Stromal cell of bone marrow (primary cell): ENCODE data around the gene GINS1.
"Not testable (repeated sequence)": the region's sequence is repeated elsewhere in the genome, so short reads cannot be mapped to it uniquely, and the experiment has no call there.

Experiments used
- DNase-seq: peaks from one replicate; pipeline ENCODE4 v3.0.0-alpha.2; 2012; ENCODE audit warnings: low read depth

The GINS1 gene

DNA sequence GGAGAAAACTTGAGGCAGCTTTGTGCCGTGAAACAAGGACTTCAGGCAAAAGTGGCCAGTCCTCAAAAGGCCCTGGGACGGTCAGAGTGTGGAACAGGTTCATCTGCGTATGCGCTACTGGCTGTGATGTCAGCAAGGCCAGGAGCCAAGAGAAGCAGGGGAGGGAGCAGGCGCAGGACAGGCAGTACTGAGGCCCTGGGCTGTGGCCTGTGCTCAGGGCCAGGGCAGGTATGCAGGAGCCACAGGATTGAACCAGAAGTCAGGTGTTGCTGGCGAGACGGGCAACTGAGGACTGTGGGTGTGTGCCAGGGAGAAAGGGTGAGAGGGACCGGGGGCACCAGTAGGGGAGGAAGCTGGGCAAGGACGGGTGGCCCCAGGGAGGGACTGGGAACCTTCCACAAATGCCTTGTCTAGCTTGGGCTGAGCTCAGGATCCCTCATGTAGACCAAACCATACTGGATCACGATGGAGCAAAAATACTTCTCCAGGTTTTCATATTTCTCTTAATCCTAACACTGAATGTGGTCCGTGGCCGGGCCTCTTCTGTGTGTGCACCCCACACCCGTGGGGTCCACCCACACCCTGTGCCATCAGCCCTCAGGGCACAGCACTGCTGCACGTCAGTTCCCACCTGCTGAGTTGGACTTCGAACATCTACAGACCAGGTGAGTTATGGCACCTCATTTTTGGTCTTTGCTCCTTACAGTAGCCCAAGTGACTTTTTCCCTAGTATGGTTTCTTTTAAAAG, 46.9 kb downstream of the GINS1 start:
- no peak for DNase-seq

DNA sequence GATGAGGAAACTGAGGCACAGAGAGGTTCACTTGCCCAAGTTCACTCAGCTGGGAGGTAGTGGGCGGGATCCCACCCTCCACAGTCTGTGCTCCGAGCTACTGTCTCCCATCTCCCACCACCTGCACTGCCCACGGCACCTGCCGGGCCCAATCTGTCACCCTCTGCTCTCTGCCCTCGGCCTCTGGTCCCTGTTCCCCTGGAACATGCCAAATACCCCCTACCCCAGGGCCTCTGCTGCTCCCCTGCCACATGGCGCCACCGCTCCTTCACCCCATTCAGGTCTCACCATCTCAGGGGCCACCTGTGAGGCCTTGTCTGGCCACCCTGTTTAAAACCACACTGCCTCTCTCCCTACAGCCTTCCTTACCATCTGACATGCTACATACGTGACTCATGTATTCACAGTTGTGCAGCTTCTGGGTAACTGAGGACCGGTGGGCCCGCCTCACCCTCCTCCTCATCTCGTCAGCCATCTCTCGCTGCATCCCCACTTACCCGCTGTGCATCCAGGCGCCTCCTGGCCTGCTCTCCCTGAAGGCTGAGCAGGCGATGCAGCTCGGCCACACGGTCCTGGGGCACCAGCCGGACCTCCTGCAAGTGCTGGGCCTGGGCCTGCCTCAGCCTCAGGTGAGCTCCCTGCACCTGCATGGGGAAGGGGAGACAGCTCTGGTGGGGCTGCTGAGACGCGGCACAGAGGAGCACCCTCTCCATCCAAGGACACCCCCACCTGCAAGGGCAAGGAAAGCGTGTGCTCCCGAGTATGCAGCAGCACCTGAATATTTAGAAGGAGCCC, 50.6 kb downstream of the GINS1 start:
- DNase-seq, result no peak

DNA sequence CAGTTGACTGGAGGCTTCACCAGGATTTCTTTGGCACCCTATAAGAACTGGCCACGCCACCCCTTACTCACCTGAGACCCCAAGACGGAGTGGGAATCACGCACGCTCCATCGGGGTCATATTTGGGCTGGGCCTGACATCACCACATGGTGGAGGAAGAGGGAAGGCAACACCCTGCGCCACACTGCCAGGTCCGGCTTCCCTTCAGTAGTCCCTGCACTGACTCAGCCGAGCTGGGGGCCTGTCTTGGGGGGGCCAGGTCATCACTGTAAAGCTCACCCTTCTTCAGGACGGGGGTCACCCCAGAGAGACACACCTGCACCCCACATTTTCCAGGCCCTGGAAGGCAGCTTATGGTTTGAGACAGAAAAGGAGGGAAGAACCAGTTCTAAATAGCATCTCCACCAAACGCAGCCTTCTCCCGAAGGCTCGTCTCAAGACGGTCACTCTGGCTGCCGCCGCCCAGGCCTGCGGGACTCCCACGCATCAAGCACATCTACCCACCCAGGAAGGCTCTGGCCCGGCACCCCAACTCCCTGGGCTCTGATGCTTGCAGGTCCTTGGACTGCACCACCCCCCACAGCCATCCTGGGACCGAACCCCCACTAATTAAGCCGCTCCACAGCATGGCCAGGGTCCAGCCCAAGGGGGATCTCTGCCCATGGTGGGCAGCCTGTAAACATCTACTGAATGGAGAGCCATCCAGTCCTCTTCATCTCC, 51.8 kb downstream of the GINS1 start:
- DNase-seq, result no peak

DNA sequence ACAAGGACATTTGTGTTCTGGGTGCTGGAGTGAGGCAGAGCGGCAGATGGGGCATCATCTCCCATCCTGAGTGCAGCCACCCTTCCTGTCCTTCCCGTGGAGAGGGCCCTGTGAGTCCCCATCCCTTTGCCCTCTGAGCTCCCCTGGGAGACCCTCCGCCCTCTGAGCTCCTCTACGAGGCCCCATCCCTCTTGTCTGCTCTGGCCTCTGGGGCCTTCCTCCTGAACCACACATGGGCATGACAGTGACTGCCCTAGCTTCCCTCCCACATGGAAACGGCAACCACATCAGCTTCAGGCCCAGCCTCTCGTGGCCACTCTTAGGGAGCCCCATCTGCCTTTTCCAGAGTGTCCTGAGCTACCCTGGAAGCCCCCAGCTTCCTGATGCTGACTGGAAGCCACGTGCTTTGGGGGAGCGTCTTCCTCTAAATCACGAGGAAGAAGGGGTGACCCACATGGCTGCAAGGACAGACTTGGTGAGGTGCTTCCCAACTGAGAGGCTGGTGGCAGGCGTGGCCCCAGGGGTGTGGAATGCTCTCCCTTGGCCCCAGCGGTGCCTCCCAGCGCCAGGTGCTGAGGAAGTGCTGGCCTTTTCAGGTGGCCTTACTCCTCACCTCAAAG, 52.6 kb downstream of the GINS1 start:
- no peak for DNase-seq

DNA sequence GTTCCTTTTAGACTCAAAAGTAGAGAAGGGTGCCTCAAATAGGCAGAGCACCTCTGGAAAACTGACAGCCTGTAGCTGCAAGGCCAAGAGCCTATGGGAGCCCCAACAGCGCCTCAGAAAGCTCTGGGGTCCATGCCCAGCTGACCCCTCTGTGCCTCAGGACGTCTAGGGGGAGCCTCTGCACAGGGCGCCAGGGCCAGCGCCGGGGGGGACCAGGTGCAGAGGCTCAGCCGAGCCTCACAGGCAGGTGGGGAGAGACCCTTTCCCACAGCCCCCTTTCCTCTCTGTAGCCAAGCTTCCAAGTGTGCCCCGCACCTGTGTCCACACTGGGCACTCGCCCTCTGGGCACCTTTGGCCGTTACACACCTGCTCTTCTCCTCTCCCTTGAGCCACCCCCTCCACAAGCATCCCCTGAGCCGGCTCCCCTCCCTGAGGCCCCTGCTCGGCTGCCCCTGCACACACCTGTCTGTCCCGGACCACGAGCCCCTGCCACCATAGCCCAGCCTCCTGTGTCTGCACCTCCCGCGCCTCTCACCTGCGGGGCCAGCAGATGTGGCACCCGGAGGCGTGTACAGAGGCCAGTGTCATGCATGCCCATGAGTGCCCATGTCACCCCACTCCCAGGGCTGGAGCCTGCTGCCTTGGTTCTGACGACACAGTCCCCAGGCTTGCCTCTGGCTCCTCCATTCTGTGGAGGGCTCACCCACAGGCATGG, 53.2 kb downstream of the GINS1 start:
- no peak for DNase-seq

DNA sequence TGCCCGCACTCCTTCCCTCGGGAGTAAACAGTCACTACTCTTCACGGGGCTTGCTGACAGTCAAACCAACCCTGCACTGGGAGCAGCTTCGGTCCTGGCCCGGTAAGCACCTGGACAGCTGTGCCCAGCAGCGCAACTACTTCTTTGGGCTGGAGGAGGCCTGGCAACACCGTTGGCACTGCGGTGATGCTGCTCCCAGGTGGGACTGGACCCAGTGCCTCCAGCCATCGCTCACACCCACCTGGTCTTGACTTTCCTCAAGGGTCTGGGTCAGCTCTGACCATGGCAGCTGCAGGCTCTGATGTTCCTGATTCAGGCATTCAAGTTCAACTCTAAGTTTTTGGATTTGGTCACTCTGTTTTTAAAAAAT, 53.8 kb downstream of the GINS1 start:
- no peak for DNase-seq

- DNase-seq, result no peak
These were observed 54.5 kb downstream of the GINS1 start for GRCh38 chr20:25461786-25462545.

DNA sequence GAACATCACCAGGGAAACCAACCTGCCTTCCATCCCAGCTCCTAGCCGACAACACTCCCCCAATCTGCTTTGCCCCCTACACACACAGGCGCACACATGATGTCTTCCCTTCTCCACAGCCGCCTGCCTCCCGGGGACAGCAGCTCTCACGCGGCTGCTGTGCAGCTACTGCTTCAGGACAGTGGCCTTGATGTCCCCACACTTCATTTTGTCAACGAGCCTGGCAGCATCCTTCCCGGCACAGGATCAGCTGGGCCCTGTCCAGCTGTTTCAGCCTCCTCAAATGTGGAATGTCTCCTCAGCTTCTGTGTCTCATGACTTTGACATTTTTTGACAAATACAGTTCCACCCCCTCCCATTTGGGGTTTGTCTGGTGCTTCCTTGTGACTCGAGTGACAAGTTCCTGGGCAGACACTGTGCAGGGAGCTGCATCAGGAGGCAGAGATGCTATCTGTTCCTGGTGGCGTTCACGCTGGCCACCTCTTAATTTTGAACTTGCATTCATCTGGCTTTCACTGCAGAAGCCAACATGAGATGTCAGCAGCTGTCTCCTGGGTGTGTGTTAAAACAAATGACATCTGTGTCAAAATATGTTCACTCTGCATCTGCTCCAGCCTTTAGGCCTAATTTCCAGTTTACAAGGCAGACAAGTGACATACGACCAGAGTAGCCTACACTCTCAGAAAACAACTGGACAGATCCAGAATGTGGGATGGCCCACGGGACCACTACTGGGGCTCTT, 57.2 kb downstream of the GINS1 start:
- DNase-seq, result no peak

DNA sequence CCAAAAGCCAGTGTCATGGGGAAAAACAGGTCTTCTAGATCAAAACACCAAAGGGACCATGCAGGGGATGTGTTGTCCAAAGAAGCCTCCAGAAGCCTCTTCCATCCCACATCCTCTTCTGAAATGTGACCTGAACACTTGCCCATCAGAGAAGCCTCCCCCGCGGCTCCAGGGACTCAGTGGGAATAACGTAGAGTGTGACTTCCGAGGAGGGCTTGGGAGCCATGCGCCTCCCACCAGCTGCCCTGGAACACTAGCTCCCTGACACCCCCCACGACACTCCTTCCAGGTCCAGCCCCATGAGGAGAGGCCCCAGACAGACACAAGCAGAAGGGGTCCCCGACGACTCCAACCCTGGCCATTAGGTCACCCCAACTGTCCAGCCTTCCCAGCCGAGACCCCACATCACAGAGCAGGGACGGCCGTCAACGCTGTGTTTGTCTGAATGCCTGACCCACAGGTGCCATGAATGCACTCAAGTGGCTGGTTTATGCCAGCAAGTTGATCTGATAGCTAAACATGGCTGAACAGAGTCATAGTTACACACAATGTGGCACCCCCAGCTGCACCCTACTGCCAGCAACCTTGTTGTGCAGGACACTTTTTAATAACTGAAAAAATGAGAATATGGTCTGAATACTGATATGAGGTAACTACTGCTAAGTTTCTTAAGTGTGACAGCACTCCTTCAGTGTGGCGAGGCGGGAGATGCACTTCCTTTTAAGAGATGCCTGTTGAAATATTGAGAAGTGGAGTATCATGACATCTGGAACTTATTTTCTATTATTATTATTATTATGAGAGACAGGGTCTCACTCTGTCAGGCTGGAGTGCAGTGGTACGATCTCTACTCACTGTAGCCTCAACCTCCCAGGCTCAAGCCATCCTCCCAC, 58.0 kb downstream of the GINS1 start:
- DNase-seq, result no peak

DNA sequence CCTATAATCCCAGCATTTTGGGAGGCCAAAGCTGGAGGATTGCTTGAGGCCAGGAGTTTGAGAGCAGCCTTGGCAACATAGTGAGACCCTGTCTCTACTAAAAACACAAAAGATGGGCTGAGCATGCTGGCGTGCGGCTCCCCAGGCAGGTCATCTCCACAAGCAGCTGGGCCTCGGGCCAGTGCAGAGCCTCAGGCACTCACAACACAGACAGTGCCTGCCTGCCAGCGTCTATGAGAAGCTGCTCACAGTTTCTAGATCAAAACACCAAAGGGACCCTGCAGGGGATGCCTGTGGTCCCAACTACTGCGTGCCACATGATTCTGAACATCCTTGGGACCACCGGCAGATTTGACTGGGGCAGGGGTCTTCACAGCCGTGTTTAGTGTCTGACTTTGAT, 59.4 kb downstream of the GINS1 start:
- no peak for DNase-seq

DNA sequence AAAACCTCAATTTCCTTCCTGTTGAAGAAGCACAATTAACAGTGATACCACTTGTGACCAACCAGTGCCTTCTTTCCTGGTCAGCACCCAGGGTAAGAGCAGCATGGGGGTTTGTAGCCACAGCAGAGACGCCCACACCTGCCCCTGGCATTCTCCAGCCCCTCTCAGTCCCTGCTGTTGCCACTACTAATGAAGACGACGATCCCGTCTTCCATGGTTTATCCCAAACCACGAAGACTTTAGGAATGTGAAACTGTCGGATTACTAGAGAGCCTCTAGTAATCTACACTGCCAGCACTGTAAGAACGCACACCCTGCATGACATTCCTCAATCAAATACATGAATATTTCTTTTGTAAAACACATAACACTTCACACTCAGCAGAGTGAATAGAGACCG, 60.0 kb downstream of the GINS1 start:
- DNase-seq, result no peak

DNA sequence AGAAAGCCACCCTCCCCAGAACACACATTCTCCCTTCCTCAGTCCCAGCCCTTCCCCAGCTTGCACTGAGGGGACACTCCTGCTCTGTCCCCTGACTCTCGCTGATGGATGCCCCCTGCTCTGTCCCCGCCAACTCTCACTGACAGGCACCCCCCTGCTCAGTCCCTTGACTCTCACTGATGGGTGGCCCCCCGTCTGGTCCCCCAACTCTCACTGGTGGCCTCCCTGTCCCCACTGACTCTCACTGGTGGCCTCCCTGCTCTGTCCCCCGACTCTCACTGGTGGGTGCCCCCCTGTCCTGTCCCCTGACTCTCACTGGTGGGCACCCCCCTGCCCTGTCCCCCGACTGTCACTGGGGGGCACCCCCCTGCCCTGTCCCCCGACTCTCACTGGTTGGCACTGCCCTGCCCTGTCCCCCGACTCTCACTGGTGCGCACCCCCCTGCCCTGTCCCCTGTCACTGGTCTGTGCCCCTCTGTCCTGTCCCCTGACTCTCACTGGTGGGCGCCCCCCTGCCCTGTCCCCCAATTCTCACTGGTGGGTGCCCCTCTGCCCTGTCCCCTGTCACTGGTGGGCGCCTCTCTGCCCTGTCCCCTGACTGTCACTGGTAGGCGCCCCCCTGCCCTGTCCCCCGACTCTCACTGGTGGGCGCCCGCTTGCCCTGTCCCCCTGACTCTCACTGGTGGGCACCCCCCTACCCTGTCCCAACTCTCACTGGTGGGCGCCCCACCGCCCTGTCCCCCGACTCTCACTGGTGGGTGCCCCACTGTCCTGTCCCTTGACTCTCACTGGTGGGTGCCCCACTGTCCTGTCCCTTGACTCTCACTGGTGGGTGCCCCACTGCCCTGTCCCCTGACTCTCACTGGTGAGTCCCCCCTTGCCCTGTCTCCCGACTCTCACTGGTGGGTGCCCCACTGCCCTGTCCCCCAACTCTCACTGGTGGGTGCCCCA, 60.9 kb downstream of the GINS1 start:
- no peak for DNase-seq

- DNase-seq, result no peak
These were observed 62.1 kb downstream of the GINS1 start for GRCh38 chr20:25469558-25469957.

DNA sequence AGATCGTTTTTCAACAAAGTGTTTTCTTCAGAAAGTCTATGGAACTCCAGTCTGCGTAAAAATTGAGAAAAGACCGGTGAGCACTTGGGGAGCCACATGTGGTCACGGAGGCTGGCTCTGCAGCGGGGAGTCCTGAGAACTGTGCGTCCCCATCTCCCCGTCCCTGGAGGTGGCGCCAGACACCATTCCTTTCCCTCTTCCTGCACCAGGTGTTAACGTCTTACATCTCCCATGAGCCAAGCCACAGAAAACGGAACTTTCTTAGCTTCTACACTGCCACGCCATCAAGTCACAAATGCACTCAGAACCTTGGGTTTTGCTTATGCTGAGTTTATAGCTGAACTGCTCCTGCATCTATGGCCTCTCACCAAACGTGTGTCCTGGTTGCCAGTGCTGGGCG, 62.6 kb downstream of the GINS1 start:
- DNase-seq, result no peak

DNA sequence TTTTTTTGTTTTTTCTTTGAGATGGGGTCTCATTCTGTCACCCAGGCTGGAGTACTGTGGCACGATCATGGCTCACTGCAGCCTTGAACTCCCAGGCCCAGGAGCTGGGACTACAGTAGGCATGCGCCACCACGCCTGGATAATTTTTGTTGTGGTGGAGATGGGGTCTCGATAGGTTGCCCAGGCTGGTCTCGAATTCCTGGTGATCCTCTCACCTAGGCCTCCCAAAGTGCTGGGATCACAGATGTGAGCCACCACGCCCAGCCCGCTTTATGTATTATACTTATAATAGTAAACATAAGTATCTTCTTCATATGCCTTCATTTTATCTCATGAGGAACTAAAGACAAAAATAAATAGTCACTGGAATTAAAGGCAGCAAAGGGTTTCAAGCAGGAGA, 63.5 kb downstream of the GINS1 start:
- no peak for DNase-seq

- DNase-seq, result not testable (repeated sequence)
These were observed 65.8 kb downstream of the GINS1 start for GRCh38 chr20:25473297-25473696.

- no peak for DNase-seq
These were observed 68.9 kb downstream of the GINS1 start for GRCh38 chr20:25476106-25477013.
